Activated CD4-positive, CD25-positive, alpha-beta regulatory T cell treated with anti-CD3 and anti-CD28 coated beads, Interleukin-2, amount 50 U/mL, for 72 hours (primary cell): ENCODE results near the gene CDC25B.
"Not testable (repeated sequence)": the region's sequence is repeated elsewhere in the genome, so short reads cannot be mapped to it uniquely, and the experiment has no call there.

Source experiments
- DNase-seq: peaks from one replicate; pipeline ENCODE4 v3.0.0; 2021

The CDC25B gene

DNA sequence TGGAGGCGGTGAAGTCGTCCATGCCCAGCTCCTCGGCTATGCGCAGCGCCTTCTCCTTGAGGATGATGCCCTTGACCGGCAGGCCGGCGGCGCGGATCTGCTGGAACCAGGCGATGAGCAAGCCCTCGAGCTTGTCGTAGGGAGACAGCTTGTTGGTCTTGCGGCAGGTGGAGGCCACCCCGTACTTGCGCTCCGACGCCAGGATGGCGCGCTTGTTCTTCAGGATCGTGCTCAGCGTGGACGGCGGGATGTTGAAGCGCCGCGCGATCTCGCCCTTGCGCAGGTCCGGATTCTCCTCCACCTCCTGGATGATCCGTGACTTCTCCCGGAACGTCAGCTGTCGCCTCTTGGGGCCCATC lies 10.0 kb upstream of the CDC25B start:
- peak; percentile 54 for DNase-seq

DNA sequence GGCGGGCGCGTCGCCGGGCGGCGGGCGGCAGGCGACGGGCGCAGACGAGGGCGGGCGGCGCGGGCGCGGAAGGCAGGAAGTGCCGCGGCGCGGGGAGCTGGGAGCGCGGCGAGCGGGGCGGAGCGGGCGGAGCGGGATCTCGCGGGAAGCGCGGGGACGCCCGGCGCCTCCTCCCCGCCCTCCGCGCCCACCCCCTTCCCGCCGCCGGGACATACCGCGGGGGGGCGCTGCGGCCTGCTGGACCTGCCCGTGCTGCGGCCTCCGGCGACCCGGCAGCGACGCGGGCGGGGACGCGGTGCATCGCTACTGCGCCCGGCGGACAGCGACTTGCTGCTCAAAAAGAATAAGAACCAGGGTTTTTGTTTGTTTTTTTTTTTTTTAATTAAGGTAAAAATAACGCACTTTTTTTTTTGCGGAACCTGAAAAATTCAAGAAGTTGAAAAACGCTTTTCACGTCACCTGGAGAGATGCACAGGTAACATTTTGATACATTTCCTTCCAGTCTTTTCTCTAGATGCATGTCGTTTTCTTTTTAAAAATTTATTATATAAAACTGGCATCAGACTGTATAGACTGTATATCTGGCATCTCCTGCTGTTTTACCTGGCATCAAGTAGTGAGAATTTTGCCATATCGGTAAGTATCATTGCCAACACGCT lies 9.3 kb upstream of the CDC25B start, which contains the start of gene CENPB:
CENPB (minus strand) TSS at position 76 of the 659 bp plus-strand sequence. CDS start 257 bp downstream, outside the sequence.
- peak; percentile 97 for DNase-seq

DNA sequence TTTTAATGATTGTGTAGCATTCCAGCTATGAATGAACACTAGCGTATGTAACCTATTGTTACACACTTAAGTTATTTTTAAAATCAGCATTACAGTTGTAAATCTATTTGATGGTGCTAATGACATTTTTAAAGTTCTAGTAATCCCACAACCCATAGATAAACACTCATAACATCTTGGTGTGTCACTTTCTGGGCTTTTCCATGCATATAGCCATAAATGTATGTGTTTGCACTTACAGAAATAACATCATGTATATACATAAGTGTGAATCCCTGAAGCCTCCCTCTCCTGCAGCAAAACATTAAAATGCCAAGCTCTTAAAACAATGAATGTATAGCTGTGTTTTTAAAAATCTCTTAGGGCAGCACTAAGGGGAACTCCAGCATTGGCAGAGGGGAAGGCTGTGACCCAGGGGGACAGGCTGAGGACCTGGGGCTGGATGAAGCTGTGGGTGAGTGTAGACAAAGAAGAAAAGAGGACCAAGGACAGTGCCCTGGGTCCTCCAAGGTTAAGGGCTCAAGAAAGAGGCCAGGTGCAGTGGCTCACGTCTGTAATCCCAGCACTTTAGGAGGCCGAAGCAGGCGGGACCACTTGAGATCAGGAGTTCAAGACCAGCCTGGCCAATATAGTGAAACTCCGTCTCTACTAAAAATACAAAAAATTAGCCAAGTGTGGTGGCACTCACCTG lies 8.6 kb upstream of the CDC25B start:
- DNase-seq: no peak

DNA sequence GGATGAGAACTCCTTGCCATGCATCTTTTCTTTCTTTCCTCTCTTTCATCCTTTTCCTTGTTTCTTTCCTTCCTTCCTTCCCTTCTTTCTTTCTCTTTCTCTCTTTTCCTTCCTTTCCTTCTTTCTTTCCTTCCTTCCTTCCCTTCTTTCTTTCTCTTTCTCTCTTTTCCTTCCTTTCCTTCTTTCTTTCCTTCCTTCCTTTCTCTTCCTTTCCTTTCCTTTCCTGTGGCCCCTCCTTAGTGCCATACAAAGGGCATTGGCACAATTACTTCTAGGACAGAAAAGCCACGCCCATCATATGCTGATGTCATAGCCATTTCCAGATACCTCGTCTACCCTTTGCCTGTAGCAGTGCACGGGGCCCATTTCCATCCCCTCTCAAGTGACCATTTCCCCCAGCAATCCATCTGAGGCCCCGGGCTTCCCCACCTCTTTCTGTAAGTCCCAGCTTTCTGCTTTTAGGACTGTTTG lies 7.4 kb upstream of the CDC25B start:
- DNase-seq: no peak

DNA sequence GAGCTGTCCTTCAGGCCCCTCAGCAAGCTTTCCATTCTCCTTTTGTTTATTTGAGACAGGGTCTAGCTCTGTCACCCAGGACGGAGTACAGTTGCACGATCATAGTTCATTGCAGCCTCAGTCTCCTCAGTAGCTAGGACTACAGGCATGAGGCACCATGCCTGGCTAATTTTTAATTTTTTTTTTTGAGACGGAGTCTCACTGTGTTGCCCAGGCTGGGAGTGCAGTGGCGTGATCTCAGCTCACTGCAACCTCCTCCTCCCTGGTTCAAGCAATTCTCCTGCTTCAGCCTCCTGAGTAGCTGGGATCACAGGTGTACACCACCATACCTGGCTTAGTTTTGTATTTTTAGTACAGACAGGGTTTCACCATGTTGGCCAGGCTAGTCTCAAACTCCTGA lies 6.9 kb upstream of the CDC25B start:
- DNase-seq: not testable (repeated sequence)

DNA sequence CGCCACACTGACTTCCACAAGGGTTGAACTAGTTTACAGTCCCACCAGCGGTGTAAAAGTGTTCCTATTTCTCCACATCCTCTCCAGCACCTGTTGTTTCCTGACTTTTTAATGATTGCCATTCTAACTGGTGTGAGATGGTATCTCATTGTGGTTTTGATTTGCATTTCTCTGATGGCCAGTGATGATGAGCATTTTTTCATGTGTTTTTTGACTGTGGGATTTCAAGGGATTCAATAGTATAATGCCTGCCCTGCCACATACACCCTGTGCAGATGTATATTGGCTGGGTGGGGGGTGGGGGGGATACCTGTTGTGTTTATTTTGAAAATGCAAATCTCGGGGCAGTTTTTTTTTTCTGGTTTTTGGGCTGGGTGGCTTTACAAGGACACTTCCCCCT lies 1.9 kb upstream of the CDC25B start:
- not testable (repeated sequence) for DNase-seq

DNA sequence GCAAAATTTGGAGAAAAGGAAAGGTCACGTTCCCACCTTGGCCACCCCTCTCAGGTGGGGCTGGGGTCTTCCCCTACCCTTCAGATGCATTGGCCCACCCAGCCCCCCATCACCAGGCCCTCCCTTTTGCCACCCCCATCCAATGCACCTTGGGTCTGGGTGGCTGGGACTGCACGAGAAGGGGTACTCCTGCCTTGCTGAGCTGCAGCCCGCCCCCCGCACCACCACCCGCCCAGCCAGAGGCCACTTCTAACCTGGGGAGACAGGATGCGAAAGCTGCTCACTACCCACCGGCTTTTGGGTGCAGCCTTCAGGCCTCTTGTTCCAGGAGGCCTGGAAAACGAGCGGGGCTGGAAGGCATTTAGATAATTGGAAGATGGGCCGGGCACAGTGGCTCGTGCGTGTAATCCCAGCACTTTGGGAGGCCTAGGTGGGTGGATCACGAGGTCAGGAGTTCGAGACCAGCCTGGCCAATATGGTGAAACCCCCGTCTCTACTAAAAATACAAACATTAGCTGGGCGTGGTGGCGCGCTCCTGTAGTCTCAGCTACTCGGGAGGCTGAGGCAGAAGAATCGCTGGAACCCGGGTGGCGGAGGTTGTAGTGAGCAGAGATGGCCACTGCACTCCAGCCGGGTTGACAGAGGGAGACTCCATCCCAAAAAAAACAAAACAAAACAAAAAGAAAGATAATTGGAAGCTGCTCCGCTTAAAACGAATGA lies 1.2 kb upstream of the CDC25B start:
- no peak for DNase-seq

DNA sequence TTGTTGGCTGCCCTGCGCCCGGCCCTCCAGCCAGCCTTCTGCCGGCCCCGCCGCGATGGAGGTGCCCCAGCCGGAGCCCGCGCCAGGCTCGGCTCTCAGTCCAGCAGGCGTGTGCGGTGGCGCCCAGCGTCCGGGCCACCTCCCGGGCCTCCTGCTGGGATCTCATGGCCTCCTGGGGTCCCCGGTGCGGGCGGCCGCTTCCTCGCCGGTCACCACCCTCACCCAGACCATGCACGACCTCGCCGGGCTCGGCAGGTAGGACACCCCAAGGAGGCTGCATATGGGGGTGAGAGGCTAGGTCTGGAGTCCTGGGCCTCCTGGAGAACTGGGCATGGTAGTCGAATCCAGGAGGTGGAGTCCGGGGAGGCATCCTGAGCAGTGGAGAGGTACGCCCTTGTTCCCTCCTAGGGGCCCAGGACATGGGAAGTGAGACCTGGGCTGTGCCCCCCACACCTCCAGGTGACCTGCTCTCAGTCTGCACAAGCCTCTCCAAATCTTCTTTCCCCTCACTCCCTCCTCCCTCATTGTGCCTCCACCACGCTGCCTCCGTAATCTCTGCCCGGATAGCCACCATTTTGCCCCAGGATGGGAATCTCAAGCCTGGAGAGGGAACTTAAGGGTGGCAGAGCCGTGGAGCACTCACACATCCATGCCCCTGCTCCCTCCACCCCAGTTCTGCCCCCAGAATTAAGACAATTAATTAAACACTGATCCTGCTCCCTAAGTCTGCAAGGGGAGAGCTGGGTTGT lies 541 bp downstream of the CDC25B start:
- no peak for DNase-seq

DNA sequence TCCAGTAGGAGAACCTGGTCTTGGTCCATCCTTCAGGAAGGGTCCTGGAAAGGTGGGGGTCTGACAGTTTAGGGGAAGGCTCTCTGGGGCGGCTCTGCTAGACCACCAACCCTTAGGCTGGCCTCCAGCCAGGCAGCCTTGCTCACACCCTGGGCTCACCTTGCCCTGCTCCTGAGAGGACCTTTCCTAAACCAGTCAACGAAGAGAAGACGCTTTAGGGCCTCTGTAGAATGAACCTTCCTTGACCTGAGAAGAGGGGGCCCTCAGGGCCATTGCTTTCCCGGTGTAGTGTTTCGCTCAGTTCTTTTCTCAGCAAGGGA lies 1.1 kb downstream of the CDC25B start:
- DNase-seq: no peak

DNA sequence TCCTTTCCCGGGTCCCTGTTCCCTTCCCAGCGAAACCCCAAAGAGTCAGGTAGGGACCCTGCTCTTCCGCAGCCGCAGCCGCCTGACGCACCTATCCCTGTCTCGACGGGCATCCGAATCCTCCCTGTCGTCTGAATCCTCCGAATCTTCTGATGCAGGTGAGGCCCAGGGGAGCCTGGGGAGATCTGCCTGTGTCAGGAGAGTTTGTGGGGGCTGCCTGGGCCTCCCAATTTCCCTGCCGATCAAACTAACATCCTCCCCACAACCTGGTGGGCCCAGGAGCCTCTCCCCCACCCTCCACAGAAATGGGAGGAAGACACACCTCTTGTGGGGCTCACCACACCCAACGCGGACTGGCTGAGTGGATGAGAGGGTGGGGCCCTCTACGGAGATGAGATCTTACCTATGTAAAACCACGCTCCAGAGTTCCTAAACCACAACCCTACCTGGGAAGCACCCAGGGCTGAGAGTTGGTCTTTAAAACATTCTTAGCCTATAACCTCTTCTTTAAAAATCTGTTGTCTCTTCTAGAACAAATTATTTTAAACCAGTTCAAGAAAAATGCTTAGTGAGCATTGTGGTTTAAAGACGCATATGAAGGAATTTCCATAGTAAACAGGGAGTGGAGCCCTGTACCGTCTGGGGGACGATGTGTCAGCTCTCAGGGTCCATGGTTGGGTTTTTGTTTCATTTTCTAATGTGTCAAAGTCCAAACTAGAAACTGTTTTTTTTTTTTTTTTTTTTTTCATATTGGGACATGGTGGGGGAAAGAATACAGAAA lies 1.7 kb downstream of the CDC25B start:
- no peak for DNase-seq

DNA sequence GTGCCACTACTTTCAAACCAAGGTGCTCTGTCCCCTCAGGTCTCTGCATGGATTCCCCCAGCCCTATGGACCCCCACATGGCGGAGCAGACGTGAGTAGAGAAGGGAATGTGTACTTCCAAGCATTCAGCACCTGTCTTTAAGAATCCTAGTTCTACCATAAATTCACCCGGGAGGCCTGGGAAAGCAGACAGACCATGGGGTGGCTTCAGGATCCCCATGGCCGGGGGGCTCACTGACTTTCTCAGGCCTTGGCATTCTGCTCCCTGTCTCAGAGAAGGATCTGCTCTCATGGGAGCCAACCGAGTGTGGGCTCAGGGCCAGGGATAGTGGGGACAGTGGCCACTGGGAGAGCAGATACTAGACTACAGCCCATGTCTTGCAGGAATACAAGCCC lies 2.3 kb downstream of the CDC25B start:
- DNase-seq: no peak

DNA sequence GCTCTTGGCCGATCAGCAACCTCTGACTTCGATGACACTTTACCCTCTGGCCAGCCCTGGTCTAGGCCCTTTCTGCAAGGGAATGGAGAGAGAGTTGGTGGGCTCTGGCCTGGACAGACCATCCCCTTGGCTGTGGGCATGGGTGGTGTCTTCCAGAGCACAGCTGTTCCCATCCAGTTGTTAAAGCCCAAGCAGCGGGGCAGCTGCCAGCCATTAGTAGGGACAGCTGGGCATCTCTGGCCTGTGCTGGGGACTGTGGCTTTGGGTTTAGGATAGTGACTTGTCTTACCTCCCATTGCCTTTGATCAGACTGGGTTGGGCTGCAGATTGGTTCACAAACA lies 2.8 kb downstream of the CDC25B start:
- no peak for DNase-seq

DNA sequence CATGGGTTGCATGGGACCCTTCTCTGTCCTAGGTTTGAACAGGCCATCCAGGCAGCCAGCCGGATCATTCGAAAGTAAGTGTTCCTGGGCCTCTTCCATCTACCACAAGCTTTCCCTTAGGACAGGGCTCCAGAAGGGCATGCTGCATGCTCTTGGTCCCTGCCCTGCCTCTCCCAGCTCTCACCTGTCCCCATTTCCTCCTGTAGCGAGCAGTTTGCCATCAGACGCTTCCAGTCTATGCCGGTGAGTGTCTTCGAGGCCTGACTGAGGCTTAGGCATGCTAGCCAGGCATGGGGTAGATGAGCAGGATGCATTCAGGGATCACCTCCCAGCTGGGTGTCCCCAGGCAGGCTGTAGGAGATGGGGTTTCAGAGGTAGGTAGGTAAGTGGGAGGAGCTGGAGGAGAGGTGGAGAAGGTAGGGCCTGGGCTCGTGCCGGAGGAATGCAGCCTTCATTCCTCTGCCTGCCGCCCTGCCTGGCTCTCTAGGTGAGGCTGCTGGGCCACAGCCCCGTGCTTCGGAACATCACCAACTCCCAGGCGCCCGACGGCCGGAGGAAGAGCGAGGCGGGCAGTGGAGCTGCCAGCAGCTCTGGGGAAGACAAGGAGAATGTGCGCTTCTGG lies 4.3 kb downstream of the CDC25B start:
- no peak for DNase-seq

DNA sequence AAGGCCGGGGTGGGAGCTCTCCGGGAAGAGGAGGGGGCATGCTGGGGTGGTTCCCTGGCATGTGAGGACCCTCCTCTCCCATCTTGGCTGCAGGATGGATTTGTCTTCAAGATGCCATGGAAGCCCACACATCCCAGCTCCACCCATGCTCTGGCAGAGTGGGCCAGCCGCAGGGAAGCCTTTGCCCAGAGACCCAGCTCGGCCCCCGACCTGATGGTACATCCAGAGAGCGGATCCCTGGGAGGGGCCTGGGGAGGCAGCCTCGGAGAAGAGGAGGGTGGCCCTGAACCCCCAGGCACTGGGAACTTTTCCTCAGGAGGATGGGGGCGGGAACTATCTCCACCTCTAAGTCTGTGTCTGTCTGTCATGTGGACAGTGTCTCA lies 4.8 kb downstream of the CDC25B start:
- no peak for DNase-seq

DNA sequence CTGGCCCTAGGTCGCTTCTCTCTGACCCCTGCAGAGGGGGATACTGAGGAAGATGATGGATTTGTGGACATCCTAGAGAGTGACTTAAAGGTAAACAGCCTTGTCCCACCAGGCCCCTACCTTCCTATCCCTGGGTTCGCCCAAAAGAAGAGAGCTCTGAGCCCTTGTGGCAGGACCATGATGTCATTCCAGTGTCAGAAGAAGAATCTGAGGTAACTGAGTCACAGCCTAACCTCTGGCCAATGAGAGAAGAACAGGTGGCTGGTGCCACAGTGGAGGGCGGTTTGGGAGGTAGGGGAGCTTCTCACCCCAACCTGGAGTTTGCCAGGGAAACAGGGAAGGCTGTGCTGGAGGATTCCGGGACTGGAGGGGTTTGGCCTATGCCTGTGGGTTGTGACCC lies 5.2 kb downstream of the CDC25B start:
- no peak for DNase-seq

DNA sequence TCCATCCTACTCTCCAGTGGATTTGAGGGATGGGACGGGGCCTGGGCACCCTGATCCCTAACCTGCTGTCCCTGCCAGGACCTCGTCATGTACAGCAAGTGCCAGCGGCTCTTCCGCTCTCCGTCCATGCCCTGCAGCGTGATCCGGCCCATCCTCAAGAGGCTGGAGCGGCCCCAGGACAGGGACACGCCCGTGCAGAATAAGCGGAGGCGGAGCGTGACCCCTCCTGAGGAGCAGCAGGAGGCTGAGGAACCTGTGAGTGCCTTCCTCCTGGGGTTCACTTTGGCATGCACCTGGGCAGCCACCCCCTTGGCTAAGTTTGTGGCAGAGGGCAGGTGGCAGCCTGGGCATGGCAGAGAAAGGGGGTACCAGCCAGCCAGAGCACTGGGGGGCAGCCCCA lies 5.7 kb downstream of the CDC25B start:
- DNase-seq: no peak

DNA sequence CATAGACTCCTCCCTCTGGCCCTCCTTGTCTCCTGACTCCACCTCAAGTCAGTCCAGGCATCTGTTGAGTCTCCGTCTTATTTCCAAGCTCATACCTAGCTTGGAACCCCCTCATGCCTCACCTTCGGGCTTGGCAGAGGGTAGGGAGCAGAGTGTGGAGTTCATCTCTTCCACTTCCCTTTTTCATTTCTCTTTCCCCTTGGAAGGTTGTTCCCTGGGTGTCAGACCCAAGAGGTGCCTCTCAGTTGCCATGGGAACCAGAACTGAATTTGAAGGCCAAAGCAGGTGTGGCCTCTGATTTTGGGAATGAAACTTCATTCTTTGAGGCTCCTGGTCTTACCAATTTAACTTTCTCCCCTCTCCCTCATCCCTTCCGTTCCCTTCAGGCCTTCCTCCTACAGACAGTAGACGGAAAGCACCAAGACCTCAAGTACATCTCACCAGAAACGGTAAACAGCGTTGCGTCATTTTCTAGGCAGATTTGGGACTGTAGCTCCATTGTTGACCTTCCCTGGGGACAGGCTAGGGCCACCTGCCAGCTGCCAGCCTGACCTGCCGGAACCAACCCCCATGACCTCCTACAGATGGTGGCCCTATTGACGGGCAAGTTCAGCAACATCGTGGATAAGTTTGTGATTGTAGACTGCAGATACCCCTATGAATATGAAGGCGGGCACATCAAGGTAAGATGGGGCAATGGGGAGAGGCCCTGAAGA lies 6.6 kb downstream of the CDC25B start:
- no peak for DNase-seq

DNA sequence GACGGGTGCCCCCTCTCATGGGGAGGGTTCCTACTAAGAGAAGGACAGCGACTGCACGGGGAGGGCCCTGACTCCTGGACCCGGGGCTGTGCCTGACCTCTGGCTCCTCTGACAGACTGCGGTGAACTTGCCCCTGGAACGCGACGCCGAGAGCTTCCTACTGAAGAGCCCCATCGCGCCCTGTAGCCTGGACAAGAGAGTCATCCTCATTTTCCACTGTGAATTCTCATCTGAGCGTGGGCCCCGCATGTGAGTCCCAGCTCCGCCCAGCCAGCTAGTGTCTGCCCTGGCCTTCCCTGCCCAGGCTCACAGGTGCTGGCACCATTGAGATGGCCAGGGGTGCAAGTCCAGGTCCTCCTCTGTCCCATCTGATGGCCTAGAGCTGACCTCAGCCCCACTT lies 7.2 kb downstream of the CDC25B start:
- DNase-seq: no peak

DNA sequence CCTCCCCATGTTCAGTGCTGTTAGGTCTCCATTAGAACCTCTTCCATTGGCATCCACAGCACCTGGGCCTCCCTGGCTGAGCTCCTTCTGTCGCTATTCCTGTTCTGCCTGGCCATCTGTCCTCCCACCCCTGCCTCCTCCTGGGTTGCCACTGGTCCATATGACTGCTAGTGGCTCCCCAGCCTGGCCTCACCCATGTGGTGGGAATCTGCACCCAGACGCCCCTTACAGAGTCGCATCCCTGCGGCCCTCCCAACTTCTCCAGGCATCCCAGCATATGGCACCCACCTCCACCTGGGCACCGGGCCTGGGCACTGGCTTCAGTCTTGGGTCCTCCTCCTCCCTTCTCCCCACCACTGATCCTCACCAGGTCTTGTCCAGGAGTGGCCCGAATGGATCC lies 7.7 kb downstream of the CDC25B start:
- no peak for DNase-seq

DNA sequence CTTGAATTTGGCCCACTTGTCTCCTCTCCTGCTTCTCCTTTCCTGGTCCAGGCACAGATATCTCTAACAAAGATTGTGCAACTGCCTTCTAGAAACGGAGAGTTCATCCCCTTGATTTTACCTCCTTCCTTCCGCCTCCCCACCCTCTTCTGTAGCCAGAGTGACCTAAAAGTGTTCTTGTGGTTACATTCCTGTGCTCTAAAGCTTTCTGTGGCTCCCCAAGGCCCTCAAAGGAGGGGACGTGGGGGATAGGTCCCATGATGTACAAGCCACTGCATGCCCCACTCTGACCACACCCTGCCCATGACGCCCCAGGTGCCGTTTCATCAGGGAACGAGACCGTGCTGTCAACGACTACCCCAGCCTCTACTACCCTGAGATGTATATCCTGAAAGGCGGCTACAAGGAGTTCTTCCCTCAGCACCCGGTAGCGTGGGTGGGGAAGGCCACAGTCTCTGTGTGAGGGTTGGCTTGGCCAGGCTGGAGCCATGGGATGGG lies 8.2 kb downstream of the CDC25B start:
- DNase-seq: no peak

DNA sequence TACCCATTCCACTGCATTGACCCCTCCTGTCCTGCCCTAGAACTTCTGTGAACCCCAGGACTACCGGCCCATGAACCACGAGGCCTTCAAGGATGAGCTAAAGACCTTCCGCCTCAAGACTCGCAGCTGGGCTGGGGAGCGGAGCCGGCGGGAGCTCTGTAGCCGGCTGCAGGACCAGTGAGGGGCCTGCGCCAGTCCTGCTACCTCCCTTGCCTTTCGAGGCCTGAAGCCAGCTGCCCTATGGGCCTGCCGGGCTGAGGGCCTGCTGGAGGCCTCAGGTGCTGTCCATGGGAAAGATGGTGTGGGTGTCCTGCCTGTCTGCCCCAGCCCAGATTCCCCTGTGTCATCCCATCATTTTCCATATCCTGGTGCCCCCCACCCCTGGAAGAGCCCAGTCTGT lies 8.7 kb downstream of the CDC25B start:
- DNase-seq: no peak

DNA sequence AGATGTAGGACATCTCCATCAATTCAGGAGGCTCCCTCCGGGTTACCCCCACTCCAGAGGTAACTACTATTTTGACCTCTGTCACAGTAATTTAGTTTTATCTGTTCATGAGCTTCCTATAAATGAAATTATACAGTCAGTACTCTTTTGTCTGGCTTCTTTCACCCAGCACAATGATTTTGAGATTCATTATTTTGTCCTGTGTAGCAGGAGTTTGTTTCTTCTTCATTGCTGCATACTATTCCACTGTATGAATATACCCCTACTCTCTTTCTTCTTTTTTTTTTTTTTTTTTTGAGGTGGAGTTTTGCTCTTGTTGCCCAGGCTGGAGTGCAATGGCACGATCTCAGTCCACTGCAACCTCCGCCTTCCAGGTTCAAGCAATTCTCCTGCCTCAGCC lies 12.4 kb downstream of the CDC25B start:
- no peak for DNase-seq
